ENCODE measurements around the gene SIRT1.

GRCh38 chr10:67933199-67933598 is 48.7 kb downstream of the SIRT1 start:
- TF ChIP-seq SUZ12 (IDR thresholded peaks at IDR 0.05) (no peak), FOXM1 (IDR thresholded peaks at IDR 0.05; ENCODE audit: borderline replicate concordance) (no peak), BHLHE40 (IDR thresholded peaks at IDR 0.05; ENCODE audit: borderline replicate concordance) (no peak), NFRKB (IDR thresholded peaks at IDR 0.05) (no peak), FOXK2 (IDR thresholded peaks at IDR 0.05) (no peak)
- TF ChIP-seq, protein P1, sequence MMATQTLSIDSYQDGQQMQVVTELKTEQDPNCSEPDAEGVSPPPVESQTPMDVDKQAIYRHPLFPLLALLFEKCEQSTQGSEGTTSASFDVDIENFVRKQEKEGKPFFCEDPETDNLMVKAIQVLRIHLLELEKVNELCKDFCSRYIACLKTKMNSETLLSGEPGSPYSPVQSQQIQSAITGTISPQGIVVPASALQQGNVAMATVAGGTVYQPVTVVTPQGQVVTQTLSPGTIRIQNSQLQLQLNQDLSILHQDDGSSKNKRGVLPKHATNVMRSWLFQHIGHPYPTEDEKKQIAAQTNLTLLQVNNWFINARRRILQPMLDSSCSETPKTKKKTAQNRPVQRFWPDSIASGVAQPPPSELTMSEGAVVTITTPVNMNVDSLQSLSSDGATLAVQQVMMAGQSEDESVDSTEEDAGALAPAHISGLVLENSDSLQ (IDR thresholded peaks at IDR 0.05): no peak

Measured in HEK293T (cell line).